ENCODE measurements around the gene SRGAP3.

Gene SRGAP3

GRCh38 chr3:9218514-9218846 is 31.0 kb downstream of the SRGAP3 start:
- H3K27ac ChIP-seq = no peak overlapping the region
- H3K4me3 ChIP-seq = no peak overlapping the region
- DNase-seq (ENCODE audit: low spot score) = no peak
- no peak for TF ChIP-seq CTCF (IDR thresholded peaks at IDR 0.05)

GRCh38 chr3:9217784-9218513 is 31.5 kb downstream of the SRGAP3 start:
- no peak for TF ChIP-seq CTCF (IDR thresholded peaks at IDR 0.05)
- Histone ChIP-seq H3K27ac (no peak overlapping the region), H3K4me3 (no peak overlapping the region)
- no peak for DNase-seq (ENCODE audit: low spot score)

GRCh38 chr3:9216736-9217135 is 32.7 kb downstream of the SRGAP3 start:
- no peak overlapping the region for H3K4me3 ChIP-seq
- no peak overlapping the region for H3K27ac ChIP-seq
- no peak for DNase-seq (ENCODE audit: low spot score)
- no peak for TF ChIP-seq CTCF (IDR thresholded peaks at IDR 0.05)

GRCh38 chr3:9214599-9214998 is 34.8 kb downstream of the SRGAP3 start:
- TF ChIP-seq CTCF (IDR thresholded peaks at IDR 0.05) = no peak
- Histone ChIP-seq H3K4me3 (no peak overlapping the region), H3K27ac (no peak overlapping the region)
- no peak for DNase-seq (ENCODE audit: low spot score)

- DNase-seq (ENCODE audit: low spot score) = no peak
- H3K4me3 ChIP-seq = no peak overlapping the region
- no peak overlapping the region for H3K27ac ChIP-seq
- TF ChIP-seq CTCF (IDR thresholded peaks at IDR 0.05) = no peak
Observed at GRCh38 chr3:9214185-9214584, 35.3 kb downstream of the SRGAP3 start.

GRCh38 chr3:9213019-9213634 is 36.3 kb downstream of the SRGAP3 start:
- no peak overlapping the region for H3K4me3 ChIP-seq
- no peak for DNase-seq (ENCODE audit: low spot score)
- no peak for TF ChIP-seq CTCF (IDR thresholded peaks at IDR 0.05)
- no peak overlapping the region for H3K27ac ChIP-seq
